ENCODE measurements around the gene ANTXR1. TPM values are rescaled to one million over a fixed set of nuclear protein-coding genes. Genes with fewer than 3 reads are reported as not detected.
A peak's percentile ranks its signal among the peaks of the same experiment; 100 is the strongest.

The ANTXR1 gene
- polyA plus RNA-seq, 1 donor (not counting 4 experiments of a cell fraction or from before 2014, with no cell fraction given), result 20.4 TPM

- no peak for TF ChIP-seq EZH2 (IDR thresholded peaks at IDR 0.05; ENCODE audit: low read length)
- no peak for TF ChIP-seq CTCF (optimal IDR thresholded peaks at IDR 0.05 in 1 of 3, IDR thresholded peaks at IDR 0.05 in 1 of 3, conservative IDR thresholded peaks at IDR 0.05 in 1 of 3; ENCODE audit: extremely low read depth in 1 of 3, insufficient read depth in 2 of 3, low read length in 3 of 3)
- no peak overlapping the region for H3K4me2 ChIP-seq (ENCODE audit: control insufficient read depth, extremely low read depth, insufficient read depth, low read depth, low read length)
- H3K9ac ChIP-seq (ENCODE audit: control insufficient read depth, extremely low read depth, insufficient read depth, low read length), result no peak overlapping the region
- peaks cover 23% of the 10 kb centered on the region for H3K4me1 ChIP-seq (ENCODE audit: control insufficient read depth, extremely low read depth, insufficient read depth, low read length)
- no peak overlapping the region for H3K4me3 ChIP-seq (ENCODE audit: control insufficient read depth in 2 of 3, extremely low read depth in 1 of 3, insufficient read depth in 2 of 3, low read depth in 1 of 3, low read length in 3 of 3)
- no peaks in the 10 kb centered on the region for H4K20me1 ChIP-seq (ENCODE audit: control insufficient read depth, extremely low read depth, insufficient read depth, low read length)
- FAIRE-seq (no peak), DNase-seq (ENCODE audit: low read depth, low spot score) (no peak)
- no peaks in the 10 kb centered on the region for H3K36me3 ChIP-seq (ENCODE audit: control insufficient read depth in 2 of 2, extremely low read depth in 1 of 2, insufficient read depth in 2 of 2, low read length in 2 of 2)
- no peak overlapping the region for H2AFZ ChIP-seq (ENCODE audit: control insufficient read depth, low read length)
- peaks cover 3% of the 10 kb centered on the region for H3K27me3 ChIP-seq (ENCODE audit: control insufficient read depth, extremely low read depth, insufficient read depth, low read length)
- no peaks in the 10 kb centered on the region for H3K79me2 ChIP-seq (ENCODE audit: control insufficient read depth, insufficient read depth, low read length)
- H3K9me3 ChIP-seq (ENCODE audit: control insufficient read depth, low read depth, low read length), result no peaks in the 10 kb centered on the region
- H3K9me1 ChIP-seq (ENCODE audit: control insufficient read depth, extremely low read depth, insufficient read depth, low read length), result no peaks in the 10 kb centered on the region
- no peak overlapping the region for H3K27ac ChIP-seq (ENCODE audit: control insufficient read depth, insufficient read depth, low read length)
- dilution Hi-C loops (cut with MboI; ENCODE audit: extremely low pct_ligation_motif_present, low sequenced_read_pairs), result no loop called here
These were observed 37.1 kb upstream of the ANTXR1 start for GRCh38 chr2:68975844-68976243.

GRCh38 chr2:68977453-68977852, 35.5 kb upstream of the ANTXR1 start:
- Histone ChIP-seq H4K20me1 (ENCODE audit: control insufficient read depth, extremely low read depth, insufficient read depth, low read length) (no peaks in the 10 kb centered on the region), H3K9me3 (ENCODE audit: control insufficient read depth, low read depth, low read length) (no peaks in the 10 kb centered on the region), H3K4me1 (ENCODE audit: control insufficient read depth, extremely low read depth, insufficient read depth, low read length) (peaks cover 7% of the 10 kb centered on the region), H3K4me2 (ENCODE audit: control insufficient read depth, extremely low read depth, insufficient read depth, low read depth, low read length) (no peak overlapping the region), H3K36me3 (ENCODE audit: control insufficient read depth in 2 of 2, extremely low read depth in 1 of 2, insufficient read depth in 2 of 2, low read length in 2 of 2) (no peaks in the 10 kb centered on the region), H3K79me2 (ENCODE audit: control insufficient read depth, insufficient read depth, low read length) (no peaks in the 10 kb centered on the region), H3K9me1 (ENCODE audit: control insufficient read depth, extremely low read depth, insufficient read depth, low read length) (no peaks in the 10 kb centered on the region), H3K4me3 (ENCODE audit: control insufficient read depth in 2 of 3, extremely low read depth in 1 of 3, insufficient read depth in 2 of 3, low read depth in 1 of 3, low read length in 3 of 3) (no peak overlapping the region), H3K27me3 (ENCODE audit: control insufficient read depth, extremely low read depth, insufficient read depth, low read length) (peaks cover 3% of the 10 kb centered on the region), H2AFZ (ENCODE audit: control insufficient read depth, low read length) (no peak overlapping the region), H3K9ac (ENCODE audit: control insufficient read depth, extremely low read depth, insufficient read depth, low read length) (no peak overlapping the region), H3K27ac (ENCODE audit: control insufficient read depth, insufficient read depth, low read length) (no peak overlapping the region)
- DNase-seq (ENCODE audit: low read depth, low spot score), result no peak
- peak; percentile 63 for FAIRE-seq
- TF ChIP-seq CTCF (optimal IDR thresholded peaks at IDR 0.05 in 1 of 3, IDR thresholded peaks at IDR 0.05 in 1 of 3, conservative IDR thresholded peaks at IDR 0.05 in 1 of 3; ENCODE audit: extremely low read depth in 1 of 3, insufficient read depth in 2 of 3, low read length in 3 of 3) (no peak), EZH2 (IDR thresholded peaks at IDR 0.05; ENCODE audit: low read length) (no peak)
- dilution Hi-C loops (cut with MboI; ENCODE audit: extremely low pct_ligation_motif_present, low sequenced_read_pairs), result no loop called here

Data from keratinocyte (primary cell).